Measurements from ENCODE around the gene NEURL3.

NEURL3 gene

GRCh38 chr2:96547731-96548171 lies 42.6 kb upstream of the NEURL3 start:
- ChIA-PET POLR2A (interaction anchor here (0.6 kb wide), 1 partner anchor 335 kb away, joined by 3 read pairs; no protein-coding TSS in a partner anchor), CTCF (interaction anchor here (0.9 to 1.9 kb wide), 7 partner anchors 10 to 140 kb away, joined by 3 to 7 read pairs (median 6); no protein-coding TSS in a partner anchor)
- no peak for DNase-seq (ENCODE audit: extremely low spot score)
- no peak for TF ChIP-seq CTCF (IDR thresholded peaks at IDR 0.05; ENCODE audit: control extremely low read depth, extremely low read depth, low read depth, missing control alignments)

GRCh38 chr2:96547203-96547641 lies 42.1 kb upstream of the NEURL3 start:
- POLR2A ChIA-PET, result no interaction called here
- no peak for DNase-seq (ENCODE audit: extremely low spot score)
- CTCF ChIA-PET, result interaction anchor here (1.2 to 1.9 kb wide), 5 partner anchors 10 to 38 kb away, joined by 3 to 7 read pairs (median 6); no protein-coding TSS in a partner anchor
- no peak for TF ChIP-seq CTCF (IDR thresholded peaks at IDR 0.05; ENCODE audit: control extremely low read depth, extremely low read depth, low read depth, missing control alignments)

GRCh38 chr2:96546797-96547196 lies 41.6 kb upstream of the NEURL3 start:
- CTCF ChIA-PET, result interaction anchor here (0.9 to 1.8 kb wide), 4 partner anchors 7 to 37 kb away, joined by 3 to 7 read pairs (median 4); no protein-coding TSS in a partner anchor
- POLR2A ChIA-PET, result no interaction called here
- DNase-seq (ENCODE audit: extremely low spot score), result no peak
- no peak for TF ChIP-seq CTCF (IDR thresholded peaks at IDR 0.05; ENCODE audit: control extremely low read depth, extremely low read depth, low read depth, missing control alignments)

GRCh38 chr2:96546321-96546720 lies 41.2 kb upstream of the NEURL3 start:
- no peak for TF ChIP-seq CTCF (IDR thresholded peaks at IDR 0.05; ENCODE audit: control extremely low read depth, extremely low read depth, low read depth, missing control alignments)
- no peak for DNase-seq (ENCODE audit: extremely low spot score)
- ChIA-PET POLR2A (no interaction called here), CTCF (interaction anchor here (0.9 to 1.3 kb wide), 2 partner anchors 8 to 11 kb away, joined by 3 read pairs; no protein-coding TSS in a partner anchor)

GRCh38 chr2:96542357-96542977 lies 37.3 kb upstream of the NEURL3 start:
- no peak for DNase-seq (ENCODE audit: extremely low spot score)
- POLR2A ChIA-PET, result no interaction called here
- no peak for TF ChIP-seq CTCF (IDR thresholded peaks at IDR 0.05; ENCODE audit: control extremely low read depth, extremely low read depth, low read depth, missing control alignments)
- CTCF ChIA-PET, result interaction anchor here (0.9 to 26.6 kb wide), 7 partner anchors 11 to 550 kb away, joined by 3 to 349 read pairs (median 9); partner anchors contain the start of gene NEURL3

GRCh38 chr2:96541398-96542152 lies 36.4 kb upstream of the NEURL3 start:
- TF ChIP-seq CTCF (IDR thresholded peaks at IDR 0.05; ENCODE audit: control extremely low read depth, extremely low read depth, low read depth, missing control alignments), result no peak
- no peak for DNase-seq (ENCODE audit: extremely low spot score)
- CTCF ChIA-PET, result interaction anchor here (0.9 to 26.6 kb wide), 7 partner anchors 12 to 402 kb away, joined by 3 to 349 read pairs (median 9); partner anchors contain the start of gene NEURL3
- POLR2A ChIA-PET, result interaction anchor here (0.6 kb wide), 1 partner anchor 10 kb away, joined by 3 read pairs; no protein-coding TSS in a partner anchor

Measured in GM10248 (cell line).